22Rv1 (cell line): ENCODE measurements around the gene OR2T8.

Experiments
- ZFX ChIP-seq: fragments of 450-650 bp; IDR thresholded peaks from 2 replicates; pipeline ENCODE4 v1.6.1; 2017; ENCODE audit warnings: antibody characterized with exemption, borderline replicate concordance
- TF ChIP-seq, protein P1 (sequence below): fragments of 450-650 bp; IDR thresholded peaks from 2 replicates; pipeline ENCODE4 v1.5.1; 2017; ENCODE audit warnings: mild to moderate bottlenecking

GRCh38 chr1:247936415-247936814 lies 16.4 kb downstream of the OR2T8 start:
- TF ChIP-seq, protein P1, sequence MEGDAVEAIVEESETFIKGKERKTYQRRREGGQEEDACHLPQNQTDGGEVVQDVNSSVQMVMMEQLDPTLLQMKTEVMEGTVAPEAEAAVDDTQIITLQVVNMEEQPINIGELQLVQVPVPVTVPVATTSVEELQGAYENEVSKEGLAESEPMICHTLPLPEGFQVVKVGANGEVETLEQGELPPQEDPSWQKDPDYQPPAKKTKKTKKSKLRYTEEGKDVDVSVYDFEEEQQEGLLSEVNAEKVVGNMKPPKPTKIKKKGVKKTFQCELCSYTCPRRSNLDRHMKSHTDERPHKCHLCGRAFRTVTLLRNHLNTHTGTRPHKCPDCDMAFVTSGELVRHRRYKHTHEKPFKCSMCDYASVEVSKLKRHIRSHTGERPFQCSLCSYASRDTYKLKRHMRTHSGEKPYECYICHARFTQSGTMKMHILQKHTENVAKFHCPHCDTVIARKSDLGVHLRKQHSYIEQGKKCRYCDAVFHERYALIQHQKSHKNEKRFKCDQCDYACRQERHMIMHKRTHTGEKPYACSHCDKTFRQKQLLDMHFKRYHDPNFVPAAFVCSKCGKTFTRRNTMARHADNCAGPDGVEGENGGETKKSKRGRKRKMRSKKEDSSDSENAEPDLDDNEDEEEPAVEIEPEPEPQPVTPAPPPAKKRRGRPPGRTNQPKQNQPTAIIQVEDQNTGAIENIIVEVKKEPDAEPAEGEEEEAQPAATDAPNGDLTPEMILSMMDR: no peak
- TF ChIP-seq ZFX: no peak
